Stimulated activated effector memory CD8-positive, alpha-beta T cell treated with anti-CD3 and anti-CD28 coated beads, Interleukin-12 subunit alpha, Interleukin-12 subunit beta, amount 100 ng/mL, for 72 hours (primary cell): Measurements from ENCODE around the gene POLE3.
"Not testable (repeated sequence)": the region's sequence is repeated elsewhere in the genome, so short reads cannot be mapped to it uniquely, and the experiment has no call there.

ENCODE experiments used
- ATAC-seq: fragments of 150-1000 bp; cut with Tn5 transposase; 2 replicates; pipeline ENCODE4 v1.10.0; 2021
- DNase-seq, 2 donors: peaks; one replicate each; pipeline ENCODE4 v3.0.0; 2021 to 2022; ENCODE audit warnings: low spot score in 2 of 2
- H3K27ac Mint-ChIP-seq: one replicate; pipeline ENCODE4 v1.8.0; 2022; ENCODE audit warnings: mild to moderate bottlenecking, mixed read lengths
- H3K36me3 Mint-ChIP-seq: one replicate; pipeline ENCODE4 v1.8.0; 2022; ENCODE audit warnings: mild to moderate bottlenecking, mixed read lengths
- H3K4me1 Mint-ChIP-seq: one replicate; pipeline ENCODE4 v1.8.0; 2022; ENCODE audit warnings: mixed read lengths
- H3K4me3 Mint-ChIP-seq: one replicate; pipeline ENCODE4 v1.8.0; 2022; ENCODE audit warnings: mild to moderate bottlenecking, mixed read lengths
- H3K9me3 Mint-ChIP-seq: one replicate; pipeline ENCODE4 v1.8.0; 2022; ENCODE audit warnings: mixed read lengths

Gene POLE3

GRCh38 chr9:113373676-113374392 lies 36.6 kb downstream of the POLE3 start:
- peaks cover 15% of the 10 kb centered on the region for H3K4me1 Mint-ChIP-seq
- no peaks in the 10 kb centered on the region for H3K9me3 Mint-ChIP-seq
- H3K4me3 Mint-ChIP-seq: no peak overlapping the region
- DNase-seq (no peak), ATAC-seq (no peak)
- no peak overlapping the region for H3K27ac Mint-ChIP-seq
- H3K36me3 Mint-ChIP-seq: peaks cover 39% of the 10 kb centered on the region

- no peak for DNase-seq
- Mint-ChIP-seq H3K27ac (no peak overlapping the region), H3K9me3 (no peaks in the 10 kb centered on the region), H3K36me3 (peaks cover 39% of the 10 kb centered on the region), H3K4me3 (no peak overlapping the region), H3K4me1 (peaks cover 15% of the 10 kb centered on the region)
- no peak for ATAC-seq
Observed at GRCh38 chr9:113373256-113373655, 37.2 kb downstream of the POLE3 start.

- ATAC-seq: no peak
- H3K4me1 Mint-ChIP-seq: peaks cover 15% of the 10 kb centered on the region
- no peak for DNase-seq
- H3K4me3 Mint-ChIP-seq: no peak overlapping the region
- peak overlapping the region; percentile 77 for H3K27ac Mint-ChIP-seq
- no peaks in the 10 kb centered on the region for H3K9me3 Mint-ChIP-seq
- H3K36me3 Mint-ChIP-seq: peaks cover 34% of the 10 kb centered on the region
Observed at GRCh38 chr9:113372059-113372458, 38.4 kb downstream of the POLE3 start.

- Mint-ChIP-seq H3K4me1 (peaks cover 15% of the 10 kb centered on the region), H3K9me3 (no peaks in the 10 kb centered on the region), H3K27ac (no peak overlapping the region), H3K4me3 (no peak overlapping the region), H3K36me3 (peaks cover 33% of the 10 kb centered on the region)
- no peak for DNase-seq
- ATAC-seq: no peak
Observed at GRCh38 chr9:113370806-113371325, 39.6 kb downstream of the POLE3 start.

- Mint-ChIP-seq H3K27ac (no peak overlapping the region), H3K4me3 (no peak overlapping the region), H3K4me1 (peaks cover 5% of the 10 kb centered on the region), H3K9me3 (no peaks in the 10 kb centered on the region), H3K36me3 (peaks cover 23% of the 10 kb centered on the region)
- no peak for ATAC-seq
- no peak for DNase-seq
Observed at GRCh38 chr9:113369855-113370140, 40.7 kb downstream of the POLE3 start.

GRCh38 chr9:113368982-113369854 lies 41.3 kb downstream of the POLE3 start:
- H3K4me3 Mint-ChIP-seq: no peak overlapping the region
- DNase-seq (no peak), ATAC-seq (no peak)
- H3K27ac Mint-ChIP-seq: no peak overlapping the region
- H3K4me1 Mint-ChIP-seq: no peaks in the 10 kb centered on the region
- peaks cover 17% of the 10 kb centered on the region for H3K36me3 Mint-ChIP-seq
- H3K9me3 Mint-ChIP-seq: no peaks in the 10 kb centered on the region

- ATAC-seq (no peak), DNase-seq (no peak)
- Mint-ChIP-seq H3K4me1 (no peaks in the 10 kb centered on the region), H3K4me3 (no peak overlapping the region), H3K27ac (no peak overlapping the region), H3K9me3 (no peaks in the 10 kb centered on the region), H3K36me3 (peaks cover 14% of the 10 kb centered on the region)
Observed at GRCh38 chr9:113368348-113368981, 42.0 kb downstream of the POLE3 start.

- H3K9me3 Mint-ChIP-seq, H3K36me3 Mint-ChIP-seq, H3K27ac Mint-ChIP-seq, DNase-seq, H3K4me3 Mint-ChIP-seq, ATAC-seq: not testable (repeated sequence)
- peaks cover 12% of the 10 kb centered on the region for H3K4me1 Mint-ChIP-seq
Observed at GRCh38 chr9:113365652-113366051, 44.8 kb downstream of the POLE3 start.

GRCh38 chr9:113364951-113365350 lies 45.5 kb downstream of the POLE3 start:
- no peak for ATAC-seq
- no peak for DNase-seq
- Mint-ChIP-seq H3K27ac (no peak overlapping the region), H3K4me1 (peaks cover 12% of the 10 kb centered on the region), H3K36me3 (no peaks in the 10 kb centered on the region), H3K4me3 (no peak overlapping the region), H3K9me3 (no peaks in the 10 kb centered on the region)

GRCh38 chr9:113363336-113363735 lies 47.1 kb downstream of the POLE3 start:
- Mint-ChIP-seq H3K27ac (no peak overlapping the region), H3K9me3 (no peaks in the 10 kb centered on the region), H3K4me3 (no peak overlapping the region), H3K4me1 (peaks cover 12% of the 10 kb centered on the region), H3K36me3 (no peaks in the 10 kb centered on the region)
- no peak for DNase-seq
- ATAC-seq: no peak

GRCh38 chr9:113361304-113362018 lies 49.0 kb downstream of the POLE3 start:
- no peak overlapping the region for H3K27ac Mint-ChIP-seq
- no peak overlapping the region for H3K4me3 Mint-ChIP-seq
- H3K36me3 Mint-ChIP-seq: no peaks in the 10 kb centered on the region
- H3K9me3 Mint-ChIP-seq: no peaks in the 10 kb centered on the region
- peaks cover 12% of the 10 kb centered on the region for H3K4me1 Mint-ChIP-seq
- no peak for DNase-seq
- peak; percentile 93 for ATAC-seq

GRCh38 chr9:113360242-113360842 lies 50.1 kb downstream of the POLE3 start:
- Mint-ChIP-seq H3K36me3 (no peaks in the 10 kb centered on the region), H3K9me3 (no peaks in the 10 kb centered on the region), H3K27ac (no peak overlapping the region), H3K4me1 (peaks cover 12% of the 10 kb centered on the region), H3K4me3 (no peak overlapping the region)
- ATAC-seq (no peak), DNase-seq (no peak)

- H3K27ac Mint-ChIP-seq: no peak overlapping the region
- H3K4me1 Mint-ChIP-seq: peaks cover 12% of the 10 kb centered on the region
Observed at GRCh38 chr9:113359385-113359784, 51.1 kb downstream of the POLE3 start.

More at GRCh38 chr9:113359385-113359784, 51.1 kb downstream of the POLE3 start:
- no peaks in the 10 kb centered on the region for H3K9me3 Mint-ChIP-seq
- DNase-seq (no peak), ATAC-seq (no peak)
- no peak overlapping the region for H3K4me3 Mint-ChIP-seq
- no peaks in the 10 kb centered on the region for H3K36me3 Mint-ChIP-seq
